IMR-90 (cell line): ENCODE data around the gene SLIT3. TPM values are rescaled to one million over a fixed set of nuclear protein-coding genes. Genes with fewer than 3 reads are reported as not detected.

Experiments used
- ATAC-seq: fragments of 200-7000 bp; cut with Tn5 transposase; 2 replicates; pipeline ENCODE4 v1.9.1; 2020; ENCODE audit warnings: low read depth, mild to moderate bottlenecking, moderate library complexity
- BruUV-seq: library from RNA; stranded (reverse); fragments of 400-500 nt; replicated peaks from 2 replicates; lab custom pipeline; 2021; lab: Mats Ljungman, UMichigan
- CTCF ChIA-PET: fragments of 300-600 bp; formaldehyde crosslinking; extraction: SDS; loops from one replicate; lab custom pipeline; 2021; ENCODE audit warnings: antibody characterized with exemption; lab: Yijun Ruan, JAX
- POLR2A ChIA-PET: fragments of 300-600 bp; sonication (Branson Sonifier 250); formaldehyde crosslinking; loops from one replicate; lab custom pipeline; 2022; ENCODE audit warnings: antibody characterized with exemption; ENCODE audit not compliant: unreplicated experiment; lab: Charles Lee
- DNase-seq: peaks from one replicate; pipeline ENCODE4 v3.0.0; 2013
- H2AFZ ChIP-seq: replicated peaks from 2 replicates; pipeline ENCODE3; 2013; ENCODE audit warnings: low read length, mild to moderate bottlenecking; ENCODE audit not compliant: poor library complexity
- H2AK5ac ChIP-seq: 2 replicates; pipeline ENCODE4 v1.6.1; 2013; ENCODE audit warnings: low read depth, low read length, inconsistent platforms
- H2AK9ac ChIP-seq: replicated peaks from 2 replicates; pipeline ENCODE3; 2013; ENCODE audit warnings: mild to moderate bottlenecking, low read depth, low read length, moderate library complexity; ENCODE audit not compliant: poor library complexity
- H2BK120ac ChIP-seq: 2 replicates; pipeline ENCODE4 v1.6.1; 2013; ENCODE audit warnings: low read depth, low read length, inconsistent platforms
- H2BK15ac ChIP-seq: 3 replicates; pipeline ENCODE4 v1.6.1; 2013; ENCODE audit warnings: low read depth, low read length, inconsistent platforms
- H2BK20ac ChIP-seq: 2 replicates; pipeline ENCODE4 v1.6.1; 2013; ENCODE audit warnings: low read depth, mild to moderate bottlenecking, inconsistent platforms, low read length, moderate library complexity
- H2BK5ac ChIP-seq: 2 replicates; pipeline ENCODE4 v1.6.1; 2013; ENCODE audit warnings: mild to moderate bottlenecking, low read depth, low read length, inconsistent platforms; ENCODE audit not compliant: poor library complexity, severe bottlenecking
- H3K14ac ChIP-seq: replicated peaks from 2 replicates; pipeline ENCODE4 v1.6.1; 2013; ENCODE audit warnings: low read depth, low read length, inconsistent platforms
- H3K18ac ChIP-seq: 2 replicates; pipeline ENCODE4 v1.6.1; 2013; ENCODE audit warnings: low read depth, low read length, control low read depth
- H3K23ac ChIP-seq: 2 replicates; pipeline ENCODE4 v1.6.1; 2013; ENCODE audit warnings: low read depth, low read length, inconsistent platforms
- H3K27ac ChIP-seq: 2 replicates; pipeline ENCODE4 v1.5.1; 2013; ENCODE audit warnings: mild to moderate bottlenecking, control low read depth, low read length; ENCODE audit not compliant: insufficient read depth
- H3K27me3 ChIP-seq: 2 replicates; pipeline ENCODE4 v1.6.1; 2013; ENCODE audit warnings: low read length; ENCODE audit not compliant: control insufficient read depth, insufficient read depth
- H3K36me3 ChIP-seq: 2 replicates; pipeline ENCODE4 v1.6.1; 2013; ENCODE audit warnings: low read length, mixed read lengths; ENCODE audit not compliant: control insufficient read depth, insufficient read depth
- H3K4ac ChIP-seq: 2 replicates; pipeline ENCODE4 v1.6.1; 2013; ENCODE audit warnings: low read depth, low read length, inconsistent platforms
- H3K4me1 ChIP-seq: 2 replicates; pipeline ENCODE4 v1.6.1; 2013; ENCODE audit warnings: low read length, mixed read lengths; ENCODE audit not compliant: control insufficient read depth, insufficient read depth
- H3K4me2 ChIP-seq: 2 replicates; pipeline ENCODE4 v1.6.1; 2013; ENCODE audit warnings: low read depth, mild to moderate bottlenecking, control low read depth, low read length, moderate library complexity
- H3K4me3 ChIP-seq: 2 replicates; pipeline ENCODE4 v1.5.1; 2013; ENCODE audit warnings: low read depth, mild to moderate bottlenecking, control low read depth, low read length, moderate library complexity; ENCODE audit not compliant: insufficient read depth
- H3K56ac ChIP-seq: 2 replicates; pipeline ENCODE4 v1.6.1; 2013; ENCODE audit warnings: low read length, inconsistent platforms; ENCODE audit not compliant: insufficient read depth; ENCODE audit errors: extremely low read depth
- H3K79me1 ChIP-seq, 2 experiments: 2 replicates each; pipeline ENCODE4 v1.6.1; 2013; ENCODE audit warnings: low read length in 2 of 2, inconsistent platforms in 1 of 2, low read depth in 1 of 2
- H3K9ac ChIP-seq: 2 replicates; pipeline ENCODE4 v1.6.1; 2013; ENCODE audit warnings: low read depth, low read length, control low read depth
- H3K9me1 ChIP-seq: 2 replicates; pipeline ENCODE4 v1.6.1; 2013; ENCODE audit warnings: low read length, inconsistent platforms; ENCODE audit not compliant: insufficient read depth
- H3K9me3 ChIP-seq: 2 replicates; pipeline ENCODE4 v1.6.1; 2013; ENCODE audit warnings: low read length; ENCODE audit not compliant: control insufficient read depth, insufficient read depth
- H4K20me1 ChIP-seq: 2 replicates; pipeline ENCODE4 v1.6.1; 2013; ENCODE audit warnings: low read length, inconsistent platforms; ENCODE audit not compliant: insufficient read depth
- H4K5ac ChIP-seq: 2 replicates; pipeline ENCODE4 v1.6.1; 2013; ENCODE audit warnings: mild to moderate bottlenecking, low read depth, low read length, control low read depth
- H4K8ac ChIP-seq, 2 experiments: 2 replicates each; pipeline ENCODE4 v1.6.1; 2013; ENCODE audit warnings: low read depth in 2 of 2, low read length in 2 of 2, control low read depth in 1 of 2, inconsistent platforms in 1 of 2
- H4K91ac ChIP-seq: 2 replicates; pipeline ENCODE4 v1.6.1; 2013; ENCODE audit warnings: low read depth, low read length, inconsistent platforms; ENCODE audit not compliant: insufficient read depth
- BHLHE40 ChIP-seq: fragments of 150-350 bp; IDR thresholded peaks from 2 replicates; pipeline ENCODE4 v1.6.1; 2016; ENCODE audit warnings: mild to moderate bottlenecking, low read depth, low read length
- CHD1 ChIP-seq: IDR thresholded peaks from 2 replicates; pipeline ENCODE4 v1.6.1; 2012; ENCODE audit warnings: low read depth, low read length, improper control_type of control experiment
- FOS ChIP-seq: fragments of 150-350 bp; IDR thresholded peaks from 2 replicates; pipeline ENCODE4 v1.6.1; 2016; ENCODE audit warnings: low read depth, low read length
- MAFK ChIP-seq: IDR thresholded peaks from 2 replicates; pipeline ENCODE4 v1.6.1; 2012; ENCODE audit warnings: low read depth, low read length, improper control_type of control experiment
- MXI1 ChIP-seq: IDR thresholded peaks from 2 replicates; pipeline ENCODE4 v1.6.1; 2012; ENCODE audit warnings: low read depth, mild to moderate bottlenecking, low read length, moderate library complexity, borderline replicate concordance
- NFE2L2 ChIP-seq: fragments of 150-350 bp; IDR thresholded peaks from 2 replicates; pipeline ENCODE4 v1.6.1; 2016; ENCODE audit warnings: low read depth, mild to moderate bottlenecking, low read length
- POLR2A ChIP-seq: IDR thresholded peaks from 2 replicates; pipeline ENCODE4 v1.6.1; 2012; ENCODE audit warnings: mild to moderate bottlenecking, low read depth, low read length
- RAD21 ChIP-seq: IDR thresholded peaks from 2 replicates; pipeline ENCODE4 v1.6.1; 2012; ENCODE audit warnings: low read length, improper control_type of control experiment
- RFX5 ChIP-seq: IDR thresholded peaks from 2 replicates; pipeline ENCODE4 v1.8.0; 2012; ENCODE audit warnings: low read depth, mild to moderate bottlenecking, low read length, moderate library complexity
- WGBS, 2 experiments: methylation state at CpG; one replicate each; pipeline versions ENCODE4 v1.1.5 to v1.1.7; 2013; ENCODE audit warnings: missing lambda C conversion rate in 2 of 2; ENCODE audit not compliant: insufficient read length in 1 of 2; ENCODE audit errors: extremely low coverage in 2 of 2; 5-methylcytosine and 5-hydroxymethylcytosine counted together
- dilution Hi-C: fragments of 300-500 bp; cut with HindIII; formaldehyde crosslinking; loops from one replicate; pipeline ENCODE4 v1.14.3; 2018; ENCODE audit warnings: low sequenced_read_pairs; ENCODE audit not compliant: unreplicated experiment
- in situ Hi-C: fragments of 300-500 bp; cut with MboI; formaldehyde crosslinking; loops from 3 replicates; pipeline ENCODE4 v1.14.3; 2019; ENCODE audit warnings: low sequenced_read_pairs, inconsistent platforms, mixed read lengths
- intact Hi-C: fragments of 100-400 bp; cut with micrococcal nuclease; formaldehyde crosslinking; loops from 2 replicates; pipeline ENCODE4 v1.10.0; 2022
- polyA plus RNA-seq, 3 experiments: library from polyadenylated mRNA; depleted of rRNA; stranded (reverse); fragments of >200 nt; gene quantifications; 2 replicates each; pipeline ENCODE4 v1.2.3, GENCODE V29; 2012; ENCODE audit warnings: low replicate concordance in 1 of 3
- total RNA-seq: library from RNA; depleted of rRNA; stranded (reverse); fragments of >200 nt; gene quantifications from 2 replicates; pipeline ENCODE4 v1.2.3, GENCODE V29; 2012
- TF ChIP-seq, protein P1 (sequence below): fragments of 150-350 bp; IDR thresholded peaks from 2 replicates; pipeline ENCODE4 v1.6.1; 2016; ENCODE audit warnings: low read depth, mild to moderate bottlenecking, low read length, moderate library complexity, borderline replicate concordance
- TF ChIP-seq, protein P2 (sequence below): fragments of 150-350 bp; IDR thresholded peaks from 2 replicates; pipeline ENCODE4 v1.6.1; 2017; ENCODE audit warnings: mild to moderate bottlenecking, antibody characterized with exemption, low read length, low read depth

The SLIT3 gene
- total and polyA plus RNA-seq, 2 of the 4 experiments (the other 2 are of a cell fraction): 0.18 to 0.50 TPM

DNA sequence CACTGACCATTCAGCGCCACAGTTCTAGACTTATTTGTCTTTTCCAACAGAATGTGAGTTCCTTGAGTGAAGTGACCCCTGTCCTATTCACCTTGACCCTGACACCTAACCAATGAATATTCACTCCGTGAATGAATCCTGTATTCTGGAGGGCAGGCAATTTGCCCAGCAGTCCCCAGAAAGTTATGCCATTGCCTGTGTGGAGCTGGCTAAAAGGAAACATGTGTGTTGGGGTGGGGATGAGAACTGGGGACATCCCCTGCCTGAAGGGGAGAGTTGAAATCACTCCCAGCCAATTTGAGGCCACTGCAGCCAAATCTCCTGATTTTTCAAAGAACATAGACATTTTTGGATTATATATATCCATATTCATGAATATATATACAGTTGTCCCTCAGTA lies 199.0 kb downstream of the SLIT3 start:
- intact Hi-C loops: no loop called here
- DNase-seq: no peak
- Histone ChIP-seq H3K23ac (no peak overlapping the region), H3K4me2 (no peak overlapping the region), H3K14ac (no peak overlapping the region), H3K9me1 (no peaks in the 10 kb centered on the region), H2BK20ac (no peak overlapping the region), H2AK9ac (no peak overlapping the region), H2AK5ac (no peak overlapping the region), H3K27ac (no peak overlapping the region), H3K56ac (no peak overlapping the region), H3K18ac (no peak overlapping the region), H3K79me1 (no peaks in the 10 kb centered on the region), H3K9me3 (peaks cover 7% of the 10 kb centered on the region; the same call in 1 of the 2 replicates), H3K4me3 (no peak overlapping the region), H3K4ac (no peak overlapping the region), H3K9ac (no peak overlapping the region), H2BK5ac (no peak overlapping the region), H2AFZ (no peak overlapping the region), H4K20me1 (no peaks in the 10 kb centered on the region), H3K4me1 (no peaks in the 10 kb centered on the region), H3K27me3 (no peaks in the 10 kb centered on the region), H2BK15ac (no peak overlapping the region), H2BK120ac (no peak overlapping the region), H4K5ac (no peak overlapping the region), H4K8ac (no peak overlapping the region), H4K91ac (no peak overlapping the region), H3K36me3 (no peaks in the 10 kb centered on the region)
- TF ChIP-seq NFE2L2 (no peak), BHLHE40 (no peak), MXI1 (no peak), FOS (no peak), CHD1 (no peak), POLR2A (no peak), MAFK (no peak), RFX5 (no peak), RAD21 (no peak)
- TF ChIP-seq, protein P1, sequence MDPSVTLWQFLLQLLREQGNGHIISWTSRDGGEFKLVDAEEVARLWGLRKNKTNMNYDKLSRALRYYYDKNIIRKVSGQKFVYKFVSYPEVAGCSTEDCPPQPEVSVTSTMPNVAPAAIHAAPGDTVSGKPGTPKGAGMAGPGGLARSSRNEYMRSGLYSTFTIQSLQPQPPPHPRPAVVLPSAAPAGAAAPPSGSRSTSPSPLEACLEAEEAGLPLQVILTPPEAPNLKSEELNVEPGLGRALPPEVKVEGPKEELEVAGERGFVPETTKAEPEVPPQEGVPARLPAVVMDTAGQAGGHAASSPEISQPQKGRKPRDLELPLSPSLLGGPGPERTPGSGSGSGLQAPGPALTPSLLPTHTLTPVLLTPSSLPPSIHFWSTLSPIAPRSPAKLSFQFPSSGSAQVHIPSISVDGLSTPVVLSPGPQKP: no peak
- TF ChIP-seq, protein P2, sequence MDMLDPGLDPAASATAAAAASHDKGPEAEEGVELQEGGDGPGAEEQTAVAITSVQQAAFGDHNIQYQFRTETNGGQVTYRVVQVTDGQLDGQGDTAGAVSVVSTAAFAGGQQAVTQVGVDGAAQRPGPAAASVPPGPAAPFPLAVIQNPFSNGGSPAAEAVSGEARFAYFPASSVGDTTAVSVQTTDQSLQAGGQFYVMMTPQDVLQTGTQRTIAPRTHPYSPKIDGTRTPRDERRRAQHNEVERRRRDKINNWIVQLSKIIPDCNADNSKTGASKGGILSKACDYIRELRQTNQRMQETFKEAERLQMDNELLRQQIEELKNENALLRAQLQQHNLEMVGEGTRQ: no peak
- dilution Hi-C loops: no loop called here
- no peak for ATAC-seq
- no TSS peak for BruUV-seq
- WGBS, 2 experiments: no CpG with 5 or more reads among the region's 2 CpGs
- ChIA-PET POLR2A (no interaction called here), CTCF (no interaction called here)
- in situ Hi-C loops: no loop called here
